ENCODE data around the gene NUTM2D.
"Not testable (repeated sequence)": the region's sequence is repeated elsewhere in the genome, so short reads cannot be mapped to it uniquely, and the experiment has no call there.

The NUTM2D gene

DNA sequence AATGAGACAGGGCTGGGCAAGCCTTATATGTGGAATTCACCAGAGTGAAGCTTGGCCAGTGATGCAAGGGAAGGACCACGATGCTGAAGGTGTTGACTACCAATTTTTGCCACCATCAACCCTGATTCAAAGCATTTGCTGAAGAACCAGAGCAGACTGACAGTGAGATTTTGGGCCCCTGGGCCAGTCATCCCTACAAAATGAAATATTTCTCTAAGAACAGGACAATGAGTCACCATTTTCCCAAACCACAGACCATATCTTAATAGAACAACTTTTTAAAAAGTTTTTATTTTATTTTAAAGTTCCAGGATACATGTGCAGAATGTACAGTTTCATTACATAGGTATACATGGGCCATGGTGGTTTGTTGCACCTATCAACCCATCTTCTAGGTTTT lies 16.5 kb downstream of the NUTM2D start:
- not testable (repeated sequence) for DNase-seq (ENCODE audit: low read depth)

DNA sequence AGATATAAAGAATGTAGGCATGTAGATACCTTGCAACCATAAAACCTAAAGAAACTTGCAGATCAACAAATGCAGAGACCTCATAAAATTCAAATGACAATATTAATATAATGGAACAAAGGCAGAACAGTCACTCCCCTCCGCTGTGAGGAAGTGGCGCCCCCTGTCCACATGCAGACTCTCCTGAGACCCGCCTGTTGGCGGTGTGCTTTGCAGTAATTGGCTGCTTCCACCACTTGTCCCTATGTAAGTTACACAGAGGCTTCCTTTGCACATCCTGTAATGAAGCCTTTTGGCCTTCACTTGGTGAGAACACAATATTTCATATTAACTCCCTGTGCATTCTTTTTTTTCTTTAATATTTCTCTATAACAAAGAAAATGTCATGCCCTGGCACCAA lies 21.6 kb downstream of the NUTM2D start:
- DNase-seq (ENCODE audit: low read depth): not testable (repeated sequence)

GRCh38 chr10:87383149-87383857 lies 25.8 kb downstream of the NUTM2D start:
- DNase-seq (ENCODE audit: low read depth): not testable (repeated sequence)

GRCh38 chr10:87384283-87384682 lies 26.7 kb downstream of the NUTM2D start:
- DNase-seq (ENCODE audit: low read depth): not testable (repeated sequence)

GRCh38 chr10:87385762-87386360 lies 28.3 kb downstream of the NUTM2D start:
- not testable (repeated sequence) for DNase-seq (ENCODE audit: low read depth)

- not testable (repeated sequence) for DNase-seq (ENCODE audit: low read depth)
Observed at GRCh38 chr10:87391360-87391759, 33.8 kb downstream of the NUTM2D start.

- DNase-seq (ENCODE audit: low read depth): not testable (repeated sequence)
Observed at GRCh38 chr10:87396206-87396605, 38.7 kb downstream of the NUTM2D start.

DNA sequence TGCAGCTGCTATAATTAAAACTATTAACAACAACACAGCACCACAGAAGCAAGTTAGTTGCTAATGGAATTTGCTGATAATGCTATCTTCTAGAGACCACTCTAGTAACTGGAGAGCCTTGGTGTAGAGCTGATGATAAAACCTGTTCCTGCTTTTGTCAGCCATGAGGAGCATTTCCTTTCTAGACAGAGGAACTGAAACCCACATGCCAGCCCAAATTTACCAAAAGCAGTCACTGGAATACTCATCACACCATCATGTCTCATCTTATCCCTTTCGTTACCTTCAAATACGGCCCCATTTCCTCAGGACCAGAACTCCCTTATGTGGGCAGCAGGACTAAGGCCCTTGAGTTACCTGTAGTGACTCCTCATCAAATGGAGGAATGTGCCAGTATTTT lies 40.9 kb downstream of the NUTM2D start:
- not testable (repeated sequence) for DNase-seq (ENCODE audit: low read depth)

- not testable (repeated sequence) for DNase-seq (ENCODE audit: low read depth)
Observed at GRCh38 chr10:87407516-87408467, 50.2 kb downstream of the NUTM2D start.

- not testable (repeated sequence) for DNase-seq (ENCODE audit: low read depth)
Observed at GRCh38 chr10:87413921-87414320, 56.4 kb downstream of the NUTM2D start.

Data from non-pigmented ciliary epithelial cell (primary cell).